Testis (tissue), 2 donors: ENCODE results near the gene RPL18A.

Experiments used
- CTCF ChIP-seq, 3 experiments: fragments of 450-650 bp in 2 of 3; fragments of 200-600 bp in 1 of 3; sonication (generic) in 1 of 3; IDR thresholded peaks; one replicate each; pipeline ENCODE4 v1.5.1; 2016 to 2019; ENCODE audit warnings: antibody characterized with exemption in 3 of 3, mild to moderate bottlenecking in 2 of 3, moderate library complexity in 1 of 3
- POLR2A ChIP-seq: fragments of 450-650 bp; IDR thresholded peaks from one replicate; pipeline ENCODE4 v1.6.1; 2017; ENCODE audit warnings: antibody characterized with exemption, mild to moderate bottlenecking, moderate library complexity

- no peak for TF ChIP-seq CTCF (IDR thresholded peaks at IDR 0.05)
- TF ChIP-seq POLR2A = no peak
Measured at GRCh38 chr19:17881701-17882100, 22.0 kb downstream of the RPL18A start.
